Globus pallidus (tissue), 1 donor: ENCODE measurements around the gene RPRD2.

Experiments used
- DNase-seq: peaks from one replicate; pipeline ENCODE4 v3.0.0-alpha.2; 2015; ENCODE audit warnings: low spot score

Gene RPRD2

DNA sequence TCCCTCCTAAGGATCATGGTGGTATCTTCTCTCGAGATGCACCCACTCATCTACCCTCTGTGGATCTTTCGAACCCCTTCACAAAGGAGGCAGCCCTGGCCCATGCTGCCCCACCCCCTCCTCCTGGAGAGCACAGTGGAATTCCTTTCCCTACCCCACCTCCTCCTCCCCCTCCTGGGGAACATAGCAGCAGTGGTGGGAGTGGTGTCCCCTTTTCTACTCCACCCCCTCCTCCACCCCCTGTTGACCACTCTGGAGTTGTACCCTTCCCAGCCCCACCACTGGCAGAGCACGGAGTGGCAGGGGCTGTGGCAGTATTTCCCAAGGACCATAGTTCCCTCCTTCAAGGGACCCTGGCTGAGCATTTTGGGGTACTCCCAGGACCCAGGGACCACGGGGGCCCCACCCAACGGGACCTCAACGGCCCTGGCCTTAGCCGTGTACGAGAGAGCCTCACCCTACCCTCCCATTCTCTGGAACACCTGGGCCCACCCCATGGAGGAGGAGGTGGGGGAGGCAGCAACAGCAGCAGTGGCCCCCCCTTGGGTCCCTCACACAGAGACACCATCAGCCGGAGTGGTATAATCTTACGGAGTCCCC is 108.8 kb downstream of the RPRD2 start:
- DNase-seq: no peak

- peak; percentile 34 for DNase-seq
These were observed 109.7 kb downstream of the RPRD2 start for GRCh38 chr1:150473659-150474058.

- DNase-seq: no peak
These were observed 110.9 kb downstream of the RPRD2 start for GRCh38 chr1:150474869-150475268.

DNA sequence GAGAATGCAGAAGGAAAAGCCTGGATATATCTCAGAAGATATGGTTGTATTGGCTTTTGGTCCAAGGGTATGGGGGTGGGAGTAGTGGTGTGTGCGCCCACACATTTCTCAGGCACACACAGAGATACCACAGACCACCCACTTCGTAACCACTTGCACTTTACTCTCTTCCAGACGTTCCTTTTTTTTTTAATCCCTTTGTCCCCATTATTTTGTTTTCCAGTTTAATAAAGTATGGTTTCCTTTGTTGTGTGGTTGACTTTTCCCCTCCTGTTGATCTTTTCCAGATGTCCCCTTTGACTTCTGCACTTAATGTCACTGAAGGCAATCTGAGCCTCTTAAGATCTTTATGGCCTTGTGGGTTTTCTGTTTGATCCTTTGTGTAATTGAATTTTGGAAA is 112.8 kb downstream of the RPRD2 start:
- no peak for DNase-seq

DNA sequence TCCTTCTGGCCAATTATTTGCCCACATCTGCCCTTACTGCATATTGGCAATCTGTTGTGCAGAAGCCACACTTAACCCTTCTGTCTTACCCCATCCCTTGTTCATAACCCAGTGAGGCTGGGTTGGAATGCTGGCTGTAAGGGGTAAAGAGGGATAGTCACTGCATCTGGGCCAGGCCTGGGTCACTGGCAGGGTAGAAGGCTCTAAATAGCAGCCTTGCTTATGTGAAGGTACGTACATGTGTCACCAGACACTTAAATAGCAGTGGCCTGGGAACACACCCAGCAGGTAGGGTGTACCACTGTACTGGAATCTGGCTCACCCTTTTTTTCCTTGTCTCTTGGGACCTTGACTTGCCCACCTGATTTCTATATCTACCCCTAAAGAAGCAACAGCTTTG is 113.4 kb downstream of the RPRD2 start:
- no peak for DNase-seq

- DNase-seq: no peak
These were observed 113.8 kb downstream of the RPRD2 start for GRCh38 chr1:150477733-150478132.

DNA sequence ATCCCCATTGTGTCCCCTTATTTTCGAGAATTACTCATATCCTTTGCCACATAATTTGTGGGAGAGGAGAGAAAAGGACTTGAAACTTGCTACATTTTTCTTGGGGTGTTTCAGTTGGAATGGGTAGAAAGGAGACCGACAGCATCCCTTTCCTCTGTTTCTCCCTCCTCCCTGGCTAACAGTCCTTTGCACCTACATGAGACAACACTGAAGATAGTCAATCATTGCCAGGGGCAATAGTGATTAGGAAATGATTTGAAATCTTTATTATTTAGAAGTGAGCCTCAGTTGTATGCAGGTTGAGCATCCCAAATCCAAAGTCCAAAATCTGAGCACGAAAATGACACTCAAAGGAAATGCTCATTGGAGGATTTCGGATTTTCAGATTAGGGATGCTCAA is 115.4 kb downstream of the RPRD2 start:
- no peak for DNase-seq

DNA sequence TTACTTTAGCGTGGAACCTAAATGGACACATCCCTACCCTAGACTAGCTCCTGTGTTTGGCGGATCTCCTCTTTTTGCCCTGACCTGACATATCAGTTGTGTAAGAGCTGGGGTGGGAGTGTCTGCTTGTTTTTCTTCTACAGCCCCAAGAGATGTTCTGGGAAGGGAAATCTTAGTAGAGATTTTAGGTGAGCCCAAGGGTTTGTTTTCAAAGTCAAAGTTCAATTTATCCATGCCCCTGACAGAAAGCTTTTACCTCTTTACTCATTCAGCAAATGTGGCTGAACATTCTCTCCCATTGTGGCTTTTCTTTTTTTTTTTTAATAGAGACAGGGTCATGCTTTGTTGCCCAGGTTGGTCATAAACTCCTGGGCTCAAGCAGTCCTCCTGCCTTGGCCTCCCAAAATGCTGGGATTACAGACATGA is 116.0 kb downstream of the RPRD2 start:
- DNase-seq: no peak

GRCh38 chr1:150484431-150484830 is 120.5 kb downstream of the RPRD2 start:
- DNase-seq: no peak

GRCh38 chr1:150484861-150485260 is 120.9 kb downstream of the RPRD2 start:
- no peak for DNase-seq

- DNase-seq: peak; percentile 97
These were observed 123.2 kb downstream of the RPRD2 start, which contains the start of gene TARS2 for GRCh38 chr1:150486966-150487762. TSS of gene TARS2 (plus strand) at chr1:150487419. CDS start at chr1:150487451, 32 bp downstream.

- DNase-seq: no peak
These were observed 123.8 kb downstream of the RPRD2 start for GRCh38 chr1:150487763-150488115.

DNA sequence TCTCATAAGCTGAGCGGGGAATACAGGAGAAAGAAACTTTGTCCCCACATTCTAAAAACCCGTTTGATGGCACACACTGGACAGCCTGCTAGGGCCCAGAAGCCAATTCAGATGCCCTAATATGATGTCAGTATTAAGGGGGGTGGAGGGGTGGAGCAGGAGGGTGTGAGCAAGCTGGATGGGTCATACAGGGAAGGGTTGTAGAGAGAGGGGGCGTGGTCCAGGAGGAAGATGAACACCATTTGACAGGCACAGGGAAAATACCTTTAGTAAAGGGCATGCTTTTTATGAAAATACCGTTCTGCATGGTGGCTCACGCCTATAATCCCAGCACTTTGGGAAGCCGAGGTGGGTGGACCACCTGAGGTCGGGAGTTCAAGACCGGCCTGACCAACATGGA is 129.2 kb downstream of the RPRD2 start:
- DNase-seq: no peak

- no peak for DNase-seq
These were observed 134.4 kb downstream of the RPRD2 start for GRCh38 chr1:150498342-150498741.

DNA sequence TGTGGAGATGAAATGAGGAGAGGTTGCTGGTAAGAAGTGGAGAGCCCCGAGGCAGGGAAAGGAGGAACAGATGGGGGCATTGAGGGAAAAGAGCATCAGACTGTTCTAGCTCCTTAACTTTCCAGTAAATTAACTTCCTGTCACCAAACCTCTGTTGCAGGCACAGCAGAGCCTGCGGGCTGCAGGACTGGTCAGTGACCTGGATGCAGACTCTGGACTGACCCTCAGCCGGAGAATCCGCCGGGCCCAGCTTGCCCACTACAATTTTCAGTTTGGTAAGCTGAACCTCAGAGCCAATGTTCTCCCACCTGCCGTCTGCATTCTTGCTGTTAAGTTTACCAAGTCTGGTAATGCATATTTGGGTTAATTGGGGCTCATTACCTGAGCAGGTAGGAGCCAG is 141.5 kb downstream of the RPRD2 start:
- no peak for DNase-seq

- no peak for DNase-seq
These were observed 144.2 kb downstream of the RPRD2 start, which contains the start of gene ECM1 for GRCh38 chr1:150507912-150508864. TSS of gene ECM1 (plus strand) at chr1:150508109. CDS start at chr1:150508210, 101 bp downstream.

DNA sequence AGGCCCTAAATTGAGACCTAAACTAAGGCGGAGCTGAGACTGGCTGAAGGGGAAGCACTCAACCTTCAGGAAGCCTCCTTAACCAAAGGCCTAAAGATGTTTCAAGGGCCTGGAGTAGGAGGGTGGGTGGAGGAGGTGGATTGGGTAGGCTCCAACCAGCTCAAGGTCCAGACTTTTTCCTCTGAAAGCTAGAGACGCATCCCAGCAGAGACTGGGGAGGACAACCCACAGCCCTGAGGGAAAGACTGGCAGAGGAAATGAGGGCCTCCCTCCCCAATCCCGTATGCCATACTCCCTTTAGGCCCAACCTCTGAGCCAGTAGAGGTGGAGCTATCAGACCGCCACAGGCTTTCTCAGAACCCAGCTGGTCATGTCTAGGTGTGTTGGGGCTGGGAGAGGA is 145.0 kb downstream of the RPRD2 start:
- no peak for DNase-seq

- no peak for DNase-seq
These were observed 147.6 kb downstream of the RPRD2 start for GRCh38 chr1:150511551-150511950.

GRCh38 chr1:150511985-150512660 is 148.2 kb downstream of the RPRD2 start:
- no peak for DNase-seq

- DNase-seq: no peak
These were observed 148.9 kb downstream of the RPRD2 start for GRCh38 chr1:150512846-150513245.

- no peak for DNase-seq
These were observed 149.4 kb downstream of the RPRD2 start for GRCh38 chr1:150513351-150513791.

DNA sequence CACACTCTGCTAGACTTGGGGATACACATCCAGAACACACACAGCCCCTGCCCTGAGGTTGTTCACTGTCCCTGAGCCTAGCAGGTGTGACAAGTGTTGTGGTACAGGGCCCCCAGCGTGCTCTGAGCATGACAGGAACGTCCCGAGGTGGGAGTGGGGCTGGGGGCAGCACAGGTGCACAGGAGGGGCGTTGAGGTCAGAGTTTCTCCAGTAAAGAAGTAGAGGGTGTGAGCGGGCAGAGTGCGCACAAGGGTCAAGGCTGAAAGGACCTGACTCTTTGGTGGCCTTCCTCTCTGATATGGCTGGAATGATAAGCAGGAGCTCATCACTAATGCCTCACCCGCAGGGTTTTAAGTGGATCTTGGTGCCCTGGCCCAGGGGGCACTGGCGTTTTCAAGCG is 150.3 kb downstream of the RPRD2 start:
- no peak for DNase-seq
